K562 (cell line): ENCODE results near the gene SLC24A3. TPM values are rescaled to one million over a fixed set of nuclear protein-coding genes. Genes with fewer than 3 reads are reported as not detected.

Source experiments
- ATAC-seq: fragments of 200-7000 bp; cut with Tn5 transposase; 3 replicates; pipeline ENCODE4 v1.9.1; 2020; ENCODE audit warnings: moderate library complexity
- BruUV-seq: library from RNA; stranded (reverse); fragments of 400-500 nt; replicated peaks from 2 replicates; lab custom pipeline; 2021; lab: Mats Ljungman, UMichigan
- CTCF ChIA-PET: fragments of 300-600 bp; formaldehyde crosslinking; extraction: SDS; loops from one replicate; lab custom pipeline; 2021; ENCODE audit warnings: low intra/inter-chr PET ratio; lab: Yijun Ruan, JAX
- POLR2A ChIA-PET: fragments of 300-600, 350-650 bp; sonication (Branson Sonifier 250); formaldehyde crosslinking; extraction: SDS; loops from one replicate; lab custom pipeline; 2021; ENCODE audit warnings: antibody characterized with exemption, inconsistent platforms; lab: Yijun Ruan, JAX
- DNase-seq, 4 experiments: peaks; one replicate each; pipeline versions ENCODE4 v3.0.0 to v3.0.0-alpha.2; 2011 to 2018; ENCODE audit warnings: low spot score in 3 of 4, mixed read lengths in 3 of 4; ENCODE audit errors: extremely low read depth in 1 of 4
- FAIRE-seq: peaks from 2 replicates; lab custom pipeline; 2011; peaks lifted over from hg19 to GRCh38; lab: Jason Lieb, UNC
- H2AFZ ChIP-seq: 2 replicates; pipeline ENCODE4 v1.6.0; 2011; ENCODE audit warnings: low read depth, low read length, control low read depth, inconsistent platforms
- H3K27ac ChIP-seq: fragments of 200-600 bp; 3 replicates; pipeline ENCODE4 v1.8.0; 2011; ENCODE audit warnings: low read depth, mild to moderate bottlenecking, control low read depth, inconsistent platforms, low read length, moderate library complexity, mixed read lengths; ENCODE audit errors: extremely low read depth
- H3K27me3 ChIP-seq, 2 experiments: fragments of 300-600 bp in 1 of 2; 2 replicates in 1 of 2; 3 replicates in 1 of 2; pipeline versions ENCODE4 v1.6.0 to v1.8.0; 2011; ENCODE audit warnings: inconsistent platforms in 2 of 2, low read length in 2 of 2, mild to moderate bottlenecking in 1 of 2, mixed read lengths in 1 of 2, moderate library complexity in 1 of 2; ENCODE audit not compliant: control insufficient read depth in 2 of 2, insufficient read depth in 2 of 2
- H3K36me3 ChIP-seq: fragments of 300-600 bp; 3 replicates; pipeline ENCODE4 v1.8.0; 2011; ENCODE audit warnings: mild to moderate bottlenecking, low read length, inconsistent platforms; ENCODE audit not compliant: control insufficient read depth, insufficient read depth
- H3K4me1 ChIP-seq, 2 experiments: fragments of 200-600 bp in 1 of 2; replicated peaks in 1 of 2; 2 replicates in 1 of 2; 3 replicates in 1 of 2; pipeline versions ENCODE4 v1.5.1 to v1.8.0; 2011; ENCODE audit warnings: inconsistent platforms in 2 of 2, low read length in 2 of 2, mild to moderate bottlenecking in 1 of 2, mixed read lengths in 1 of 2, moderate library complexity in 1 of 2; ENCODE audit not compliant: control insufficient read depth in 2 of 2, insufficient read depth in 2 of 2
- H3K4me2 ChIP-seq: 2 replicates; pipeline ENCODE4 v1.6.1; 2011; ENCODE audit warnings: low read length, control low read depth, inconsistent platforms, mixed read lengths; ENCODE audit not compliant: insufficient read depth
- H3K4me3 ChIP-seq: fragments of 200-600 bp; sonication (generic), shearing (Covaris generic); 2 replicates; pipeline ENCODE4 v1.5.1; 2016; ENCODE audit warnings: control low read depth, inconsistent platforms
- H3K79me2 ChIP-seq: fragments of 200-600 bp; 3 replicates; pipeline ENCODE4 v1.8.0; 2011; ENCODE audit warnings: low read length, inconsistent platforms; ENCODE audit not compliant: control insufficient read depth, insufficient read depth
- H3K9ac ChIP-seq, 2 experiments: 2 replicates each; pipeline versions ENCODE4 v1.6.0 to v1.6.1; 2011; ENCODE audit warnings: low read depth in 2 of 2, low read length in 2 of 2, control low read depth in 1 of 2, inconsistent platforms in 1 of 2, mild to moderate bottlenecking in 1 of 2, mixed read lengths in 1 of 2; ENCODE audit not compliant: insufficient read depth in 1 of 2
- H3K9me1 ChIP-seq: one replicate; pipeline ENCODE4 v1.6.0; 2011; ENCODE audit warnings: inconsistent platforms, mild to moderate bottlenecking, low read length, moderate library complexity; ENCODE audit not compliant: control insufficient read depth, insufficient read depth
- H3K9me3 ChIP-seq: replicated peaks from 2 replicates; pipeline ENCODE4 v1.5.1; 2011; ENCODE audit warnings: low read depth, low read length, inconsistent platforms; ENCODE audit not compliant: control insufficient read depth, insufficient read depth
- H4K20me1 ChIP-seq: replicated peaks from 2 replicates; pipeline ENCODE4 v1.6.1; 2011; ENCODE audit warnings: low read length, inconsistent platforms, mixed read lengths; ENCODE audit not compliant: control insufficient read depth, insufficient read depth
- CGGBP1 ChIP-seq: fragments of 250-450 bp; sonication (Bioruptor Pico); IDR thresholded peaks from 2 replicates; pipeline ENCODE4 v1.9.0; 2021; ENCODE audit warnings: mild to moderate bottlenecking
- CHD2 ChIP-seq: IDR thresholded peaks from 2 replicates; pipeline ENCODE4 v1.6.1; 2011; ENCODE audit warnings: low read depth, low read length
- CTBP1 ChIP-seq: fragments of 450-650 bp; IDR thresholded peaks from 2 replicates; pipeline ENCODE4 v1.6.1; 2016; ENCODE audit warnings: borderline replicate concordance
- EHMT2 ChIP-seq: fragments of 450-650 bp; IDR thresholded peaks from 2 replicates; pipeline ENCODE4 v1.6.1; 2018; ENCODE audit warnings: antibody characterized with exemption
- FOSL1 ChIP-seq: fragments of 200-800 bp; sonication (Bioruptor generic); conservative IDR thresholded peaks from 2 replicates; pipeline ENCODE4 v1.6.1; 2016; ENCODE audit warnings: missing genetic modification characterization, missing compliant biosample characterization
- HDGF ChIP-seq: fragments of 450-650 bp; IDR thresholded peaks from 2 replicates; pipeline ENCODE4 v1.6.1; 2016
- KHSRP ChIP-seq: fragments of 450-650 bp; IDR thresholded peaks from 2 replicates; pipeline ENCODE4 v1.6.1; 2017
- MCM2 ChIP-seq: fragments of 450-650 bp; IDR thresholded peaks from 2 replicates; pipeline ENCODE4 v1.6.1; 2017; ENCODE audit warnings: low read depth, mild to moderate bottlenecking
- MEF2D ChIP-seq: conservative IDR thresholded peaks from 2 replicates; pipeline ENCODE4 v1.6.1; 2016; ENCODE audit warnings: low read depth, missing genetic modification characterization, missing compliant biosample characterization
- NCOA2 ChIP-seq, 2 experiments: fragments of 450-650 bp; IDR thresholded peaks; 2 replicates each; pipeline ENCODE4 v1.6.1; 2018; ENCODE audit warnings: mild to moderate bottlenecking in 2 of 2, moderate library complexity in 1 of 2; ENCODE audit not compliant: partially characterized antibody in 2 of 2
- NFYB ChIP-seq: IDR thresholded peaks from 2 replicates; pipeline ENCODE4 v1.6.1; 2011; ENCODE audit warnings: mild to moderate bottlenecking, moderate library complexity; ENCODE audit not compliant: insufficient read length; ENCODE audit errors: extremely low read depth
- PCBP1 ChIP-seq: fragments of 200-400 bp; formaldehyde crosslinking; IDR thresholded peaks from 2 replicates; pipeline ENCODE4 v1.6.1; 2018; ENCODE audit warnings: mild to moderate bottlenecking, low read depth, low read length; ENCODE audit not compliant: poor library complexity, severe bottlenecking
- PTRF ChIP-seq: fragments of 450-650 bp; IDR thresholded peaks from 2 replicates; pipeline ENCODE4 v1.6.1; 2016; ENCODE audit warnings: mild to moderate bottlenecking, missing genetic modification characterization, missing compliant biosample characterization
- RBM22 ChIP-seq: fragments of 200-400 bp; formaldehyde crosslinking; IDR thresholded peaks from 2 replicates; pipeline ENCODE4 v1.6.1; 2018; ENCODE audit warnings: low read length, low read depth; ENCODE audit not compliant: poor library complexity, severe bottlenecking
- SRSF3 ChIP-seq: fragments of 200-400 bp; formaldehyde crosslinking; IDR thresholded peaks from 2 replicates; pipeline ENCODE4 v1.6.1; 2016; ENCODE audit warnings: mild to moderate bottlenecking, low read length, moderate library complexity; ENCODE audit not compliant: insufficient read depth
- ZBTB33 ChIP-seq: sonication (generic); formaldehyde crosslinking; IDR thresholded peaks from 2 replicates; pipeline ENCODE4 v1.8.1; 2023; ENCODE audit warnings: mild to moderate bottlenecking, missing genetic modification reagents
- ZNF263 ChIP-seq: sonication (generic); formaldehyde crosslinking; IDR thresholded peaks from 2 replicates; pipeline ENCODE4 v1.8.0; 2022; ENCODE audit warnings: mild to moderate bottlenecking, missing genetic modification reagents, borderline replicate concordance
- WGBS: fragments of 100-300 bp; shearing (Covaris generic); methylation state at CpG from one replicate; pipeline ENCODE4 v1.1.6; 2016; ENCODE audit warnings: low coverage, mixed read lengths; ENCODE audit not compliant: insufficient coverage; ENCODE audit errors: missing lambda C conversion rate; 5-methylcytosine and 5-hydroxymethylcytosine counted together
- in situ Hi-C: fragments of 300-500 bp; cut with MboI; formaldehyde crosslinking; loops from 4 replicates; pipeline ENCODE4 v1.15.0; 2018; ENCODE audit warnings: inconsistent platforms, mixed read lengths
- intact Hi-C: fragments of 100-400 bp; cut with micrococcal nuclease; formaldehyde crosslinking; loops from 2 replicates; pipeline ENCODE4 v1.14.2; 2022
- polyA plus RNA-seq, 8 experiments: library from polyadenylated mRNA; depleted of rRNA in 4 of 8; stranded (reverse) in 5 of 8; unstranded in 3 of 8; fragments of >200 nt; fragmentation: Nextera tagmentation in 2 of 8; fragmentation: Illumina TruSeq in 1 of 8; extraction: Ambion mirVana in 2 of 8; extraction: Trizol in 1 of 8; gene quantifications; 2 replicates each; pipeline versions ENCODE4 v1.2.1 to v1.2.3, GENCODE V29; 2011 to 2014; ENCODE audit warnings: inconsistent platforms in 1 of 8, missing spikeins in 1 of 8
- total RNA-seq, 7 experiments: library from RNA; depleted of rRNA in 6 of 7; stranded (reverse); fragments of >200 nt in 6 of 7; fragmentation: Illumina TruSeq in 2 of 7; extraction: Trizol in 2 of 7; gene quantifications; 2 replicates each; pipeline versions ENCODE4 v1.2.1 to v1.2.3, GENCODE V29; 2011 to 2021; ENCODE audit warnings: low replicate concordance in 1 of 7

The SLC24A3 gene
- total and polyA plus RNA-seq, 9 of the 15 experiments (the other 6 are each of a cell fraction or from before 2014, with no cell fraction given) = not detected

DNA sequence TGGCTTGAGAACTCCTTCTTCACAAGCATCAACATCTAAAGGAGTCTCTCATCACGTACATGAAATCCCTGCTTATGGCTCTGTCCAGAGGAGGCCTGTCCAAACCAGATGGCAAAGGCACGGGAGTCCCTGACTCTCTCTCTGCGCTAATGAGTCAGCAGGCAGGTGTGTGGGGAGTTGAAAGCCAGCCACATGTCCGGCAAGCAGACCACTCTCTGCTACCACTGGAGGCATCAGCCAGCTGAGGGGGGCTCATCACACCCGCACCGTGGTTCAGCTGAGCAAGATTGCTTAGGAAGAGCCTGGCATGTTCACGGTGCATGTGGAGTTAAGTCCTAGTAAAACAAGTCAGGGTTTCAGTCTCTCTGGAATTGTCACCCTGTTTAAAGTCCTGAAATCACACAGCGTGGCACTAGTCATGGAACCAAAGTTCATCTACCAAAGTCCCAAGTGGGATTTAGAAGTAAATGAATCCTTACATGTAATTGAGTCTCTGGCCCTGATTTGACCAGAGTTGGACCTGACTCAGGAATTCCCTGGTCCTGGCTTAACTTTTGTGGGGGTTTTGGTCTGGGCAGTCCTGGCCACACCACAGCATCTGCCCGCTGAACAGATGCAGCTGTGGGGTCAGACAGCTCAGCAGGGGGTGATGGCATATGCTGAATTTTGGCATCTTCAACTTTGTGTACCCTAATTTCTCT is 390.4 kb downstream of the SLC24A3 start:
- WGBS = under 1% methylated on average over 9 of the region's 9 CpGs
- CTCF ChIA-PET = no interaction called here
- H3K9ac ChIP-seq = no peak overlapping the region
- H3K9me3 ChIP-seq = no peaks in the 10 kb centered on the region
- in situ Hi-C loops = no loop called here
- TF ChIP-seq NFYB (no peak), MCM2 (no peak), HDGF (no peak), CTBP1 (no peak), ZNF263 (CRISPR knock-in tag) (no peak), CHD2 (no peak), KHSRP (no peak), CGGBP1 (no peak), SRSF3 (no peak), ZBTB33 (CRISPR knock-in tag) (no peak), MEF2D (tag) (no peak), EHMT2 (no peak), NCOA2 (IDR thresholded peaks at IDR 0.05; ENCODE audit: partially characterized antibody in 2 of 2) (no peak), PCBP1 (no peak), PTRF (no peak), RBM22 (no peak), FOSL1 (tag) (no peak)
- H3K27me3 ChIP-seq = no peaks in the 10 kb centered on the region
- H3K27ac ChIP-seq = no peak overlapping the region
- no peak overlapping the region for H2AFZ ChIP-seq
- FAIRE-seq (no peak), DNase-seq (no peak), ATAC-seq (no peak)
- no peak overlapping the region for H3K4me3 ChIP-seq
- no peaks in the 10 kb centered on the region for H3K4me1 ChIP-seq
- BruUV-seq = no TSS peak
- no peaks in the 10 kb centered on the region for H3K79me2 ChIP-seq
- H3K4me2 ChIP-seq = no peak overlapping the region
- H3K36me3 ChIP-seq = no peaks in the 10 kb centered on the region
- intact Hi-C loops = no loop called here
- POLR2A ChIA-PET = no interaction called here
- H3K9me1 ChIP-seq = no peaks in the 10 kb centered on the region
- H4K20me1 ChIP-seq = no peaks in the 10 kb centered on the region
